GM21381 (cell line): ENCODE results near the gene GLO1.

Source experiments
- ATAC-seq: cut with Tn5 transposase; IDR thresholded peaks from one replicate; pipeline ENCODE4 v1.9.1; 2021; ENCODE audit warnings: mild to moderate bottlenecking, moderate library complexity; ENCODE audit not compliant: unreplicated experiment

GLO1 gene

DNA sequence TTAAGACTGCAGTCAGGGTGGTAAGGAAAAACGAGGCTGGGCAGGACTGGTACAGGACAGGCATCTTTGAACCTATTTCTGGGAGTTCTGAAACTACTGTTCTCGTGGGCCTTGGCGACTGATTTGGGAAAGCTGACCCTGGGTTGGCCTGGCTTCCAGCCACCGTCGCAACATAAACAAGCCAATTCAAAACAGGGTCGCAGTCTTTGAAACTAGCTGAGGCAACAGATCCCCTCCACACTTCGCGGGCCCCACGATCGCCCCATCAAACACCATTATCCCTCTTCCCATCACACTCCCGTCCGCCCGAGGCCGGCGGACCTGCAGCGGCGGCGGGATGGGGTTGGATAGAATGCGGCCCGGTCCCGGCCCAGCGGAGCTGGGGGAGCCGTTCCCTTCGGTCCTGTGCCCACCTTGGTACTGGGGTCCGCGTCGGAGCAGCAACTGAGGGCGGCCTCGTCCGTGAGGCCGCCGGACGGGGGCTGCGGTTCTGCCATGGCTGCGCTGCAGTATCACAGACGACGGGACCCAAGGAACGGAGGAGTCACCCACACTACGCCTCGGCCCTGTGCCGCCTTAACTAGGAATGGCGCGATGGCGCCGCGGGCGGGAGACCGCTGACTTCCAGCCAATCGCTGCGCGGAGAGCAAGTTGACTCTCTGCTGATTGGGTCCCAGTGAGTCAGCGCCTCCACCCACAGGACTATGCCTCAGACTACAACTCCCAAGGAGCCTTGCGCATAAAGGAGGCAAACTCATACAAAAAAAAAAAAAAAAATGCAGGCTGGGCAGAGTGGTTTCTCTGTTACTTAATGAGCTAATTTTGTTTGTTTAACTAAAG lies at the start of gene GLO1:
Gene GLO1 (minus strand): TSS at position 588 of the 840 bp plus-strand sequence. CDS start 91 bp downstream, at position 497.
- ATAC-seq = peak; percentile 99

DNA sequence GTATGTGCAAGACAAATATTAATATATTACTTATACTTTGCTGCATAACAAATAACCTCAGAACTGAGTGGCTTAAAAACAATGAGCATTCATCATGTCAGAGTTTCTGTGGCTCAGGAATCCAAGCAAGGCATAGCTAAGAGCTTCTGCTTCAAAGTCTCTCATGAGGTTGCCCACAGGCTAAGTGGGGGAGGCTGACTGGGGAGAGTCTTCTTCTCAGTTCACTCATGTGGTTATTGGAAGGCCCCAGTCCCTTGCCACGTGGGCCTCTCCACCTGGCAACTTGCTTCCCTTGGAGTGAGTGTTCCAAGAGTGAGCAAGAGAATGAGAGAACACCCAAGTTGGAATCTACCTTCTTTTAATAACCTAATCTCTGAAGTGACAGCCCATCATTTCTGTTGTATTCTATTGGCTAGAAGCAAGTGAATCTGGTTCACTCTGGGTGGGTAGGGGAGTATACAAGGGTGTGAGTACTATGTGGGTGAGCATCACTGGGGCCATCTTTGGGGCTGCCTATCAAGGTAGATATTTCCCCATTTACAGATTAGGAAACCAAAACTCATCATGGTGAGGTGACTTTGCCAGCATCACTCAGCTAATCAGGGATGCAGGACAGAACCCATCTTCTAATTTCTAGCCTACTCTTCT lies 48.1 kb upstream of the GLO1 start:
- ATAC-seq = no peak

DNA sequence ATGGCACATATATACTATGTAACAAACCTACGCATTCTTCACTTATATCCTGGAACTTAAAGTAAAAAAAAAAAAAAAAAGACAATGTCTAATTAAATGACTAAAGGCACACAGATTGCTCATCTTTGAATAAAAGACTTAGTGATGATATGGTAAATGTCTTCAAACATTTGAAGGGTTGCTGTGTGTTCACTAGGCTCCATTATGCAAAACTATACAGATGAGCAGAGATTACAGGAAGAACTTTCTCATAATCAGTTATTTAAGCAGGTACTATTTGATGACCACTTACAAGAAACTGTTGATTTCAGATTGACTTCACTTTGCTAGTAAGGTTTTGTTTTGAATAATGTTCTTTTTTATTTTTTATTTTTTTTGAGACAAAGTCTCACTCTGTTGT lies 46.5 kb upstream of the GLO1 start:
- no peak for ATAC-seq

DNA sequence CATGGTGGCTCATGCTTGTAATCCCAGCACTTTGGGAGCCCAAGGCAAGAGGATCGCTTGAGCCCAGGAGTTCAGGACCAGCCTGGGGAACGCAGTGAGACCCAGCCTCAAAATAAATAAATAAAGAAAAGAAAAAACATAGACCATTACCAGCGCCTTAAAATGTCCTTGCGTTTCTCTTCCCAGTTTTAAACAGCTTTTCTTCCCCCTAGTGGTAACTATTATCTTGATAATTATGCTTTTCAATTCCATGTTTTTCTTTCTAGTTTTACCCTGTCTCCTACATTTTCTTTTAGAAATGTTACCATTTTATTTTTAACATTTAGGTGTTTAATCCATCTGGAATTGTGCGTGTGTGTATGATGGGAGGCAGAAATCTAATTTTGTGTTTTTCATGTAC lies 36.6 kb upstream of the GLO1 start:
- no peak for ATAC-seq

DNA sequence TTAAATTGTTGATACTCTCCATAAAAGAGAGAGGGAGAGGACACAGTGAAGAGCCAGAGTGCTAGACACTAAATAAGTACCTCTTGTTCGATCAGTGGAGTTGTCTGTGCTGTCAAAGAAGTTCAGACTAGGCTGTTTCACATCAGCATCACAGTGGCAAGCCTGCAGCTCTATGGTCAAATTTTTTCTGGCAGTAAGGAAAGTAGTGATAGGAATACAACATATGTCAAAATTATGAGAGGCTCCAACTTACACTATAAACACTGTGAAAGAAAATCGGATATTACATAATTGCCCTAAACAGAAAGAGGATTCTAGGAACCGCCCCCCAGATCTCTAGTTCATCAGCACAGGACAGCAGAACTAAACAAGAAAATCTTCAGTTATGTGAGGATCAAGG lies 35.3 kb upstream of the GLO1 start:
- no peak for ATAC-seq

DNA sequence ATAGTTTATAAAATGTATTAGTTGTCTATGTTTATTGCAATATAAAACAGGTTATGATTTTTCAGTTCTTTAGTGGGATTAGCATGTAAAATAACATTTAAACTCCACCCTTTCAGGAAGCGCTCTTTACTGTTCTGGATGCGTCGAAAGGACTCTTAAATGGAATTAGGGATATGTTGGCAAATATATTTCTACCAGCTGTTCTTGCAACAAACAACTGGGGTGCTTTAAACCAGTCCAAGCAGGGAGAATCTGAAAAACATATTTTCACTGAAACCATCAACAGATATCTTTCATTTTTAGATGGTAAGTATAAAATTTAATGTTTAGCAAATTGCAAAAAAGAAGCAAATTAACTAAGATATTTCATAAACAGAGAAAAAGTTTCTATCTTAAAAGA lies 34.0 kb upstream of the GLO1 start:
- ATAC-seq = no peak

DNA sequence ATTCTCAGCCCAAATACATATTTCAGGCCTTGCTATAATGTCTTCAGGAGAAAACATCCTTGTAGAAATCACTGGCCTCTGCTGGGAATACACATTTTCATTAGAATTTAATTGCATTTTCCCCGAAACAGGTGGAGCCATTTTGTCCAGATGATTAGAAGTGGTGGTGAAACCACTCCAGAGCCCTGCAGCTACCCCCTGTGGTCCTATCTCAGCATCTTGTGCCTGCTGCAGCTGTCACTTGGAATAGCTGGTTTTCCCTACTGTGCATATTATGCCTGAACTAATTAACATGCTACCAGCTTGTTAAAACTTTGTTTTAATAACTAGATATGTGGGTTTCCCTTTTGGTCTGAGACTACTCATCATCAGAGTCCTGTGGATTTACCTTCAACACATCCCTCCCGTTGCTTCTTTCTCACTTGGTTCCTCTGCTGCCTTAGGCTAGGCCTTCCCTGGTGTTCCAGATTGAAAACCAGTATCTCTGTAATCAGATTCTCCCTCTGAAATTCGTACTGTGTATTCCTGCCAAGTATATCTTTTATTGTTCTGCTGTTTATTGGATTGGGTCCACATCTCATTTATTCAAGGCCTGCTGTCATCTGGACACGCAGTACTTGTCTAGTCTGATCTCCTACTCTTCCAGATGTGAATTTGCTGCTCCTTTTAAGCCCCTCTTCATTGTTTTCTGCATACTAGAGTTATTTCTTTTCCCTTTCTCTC lies 27.4 kb upstream of the GLO1 start:
- no peak for ATAC-seq

DNA sequence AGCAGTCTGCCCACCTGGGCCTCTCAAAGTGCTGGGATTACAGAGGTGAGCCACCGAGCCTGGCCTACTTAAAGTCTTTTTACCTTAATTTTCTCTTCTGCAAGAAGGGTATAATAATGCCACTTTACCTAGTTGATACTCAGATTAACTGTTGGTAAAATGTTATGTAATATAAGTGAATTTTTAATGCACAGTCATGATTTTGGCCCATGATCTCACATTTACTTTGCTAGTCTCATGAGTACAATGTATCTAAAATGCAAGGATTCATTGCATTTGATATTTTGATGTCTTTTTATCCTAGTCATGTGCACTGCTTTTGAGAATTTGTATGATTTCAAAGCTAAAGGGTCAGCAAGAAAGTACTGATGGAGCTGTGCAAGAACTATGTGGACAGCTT lies 25.3 kb upstream of the GLO1 start:
- no peak for ATAC-seq

DNA sequence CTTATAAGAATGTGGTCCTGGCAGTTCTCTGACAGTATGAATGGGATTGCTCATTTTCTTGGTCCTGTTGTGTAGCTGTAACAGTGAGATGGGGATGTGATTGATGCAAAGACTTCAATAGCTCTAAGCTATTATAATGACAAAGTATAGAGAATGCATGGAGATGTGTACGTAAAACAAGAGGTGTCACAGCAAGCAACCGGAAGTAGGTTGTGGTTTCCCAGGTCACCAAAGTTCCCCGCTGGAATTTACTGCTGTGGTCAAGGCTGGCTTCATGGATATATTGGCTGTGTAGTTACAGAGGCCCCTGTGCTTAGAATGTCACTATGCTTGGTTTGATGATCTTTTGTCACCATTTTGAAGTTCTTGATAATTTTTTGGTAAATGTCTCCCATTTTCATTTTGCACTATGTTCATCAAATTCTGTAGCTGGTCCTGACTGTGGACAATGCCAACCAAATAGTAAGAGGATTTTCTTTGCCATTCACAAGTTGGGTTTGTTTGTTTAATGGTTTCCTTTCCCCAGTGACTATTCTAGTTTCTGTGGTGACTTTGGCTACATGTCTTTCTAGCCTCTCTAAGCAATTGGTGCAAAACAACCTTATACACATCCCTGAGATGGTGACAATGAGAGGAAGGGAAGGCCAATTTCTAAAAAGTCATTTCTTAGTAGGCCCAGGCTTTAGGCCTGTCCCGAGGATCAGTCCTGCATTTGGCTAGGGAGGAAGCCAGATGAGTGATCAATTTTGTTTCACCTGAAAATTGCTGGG lies 22.7 kb upstream of the GLO1 start:
- ATAC-seq = peak; percentile 66

DNA sequence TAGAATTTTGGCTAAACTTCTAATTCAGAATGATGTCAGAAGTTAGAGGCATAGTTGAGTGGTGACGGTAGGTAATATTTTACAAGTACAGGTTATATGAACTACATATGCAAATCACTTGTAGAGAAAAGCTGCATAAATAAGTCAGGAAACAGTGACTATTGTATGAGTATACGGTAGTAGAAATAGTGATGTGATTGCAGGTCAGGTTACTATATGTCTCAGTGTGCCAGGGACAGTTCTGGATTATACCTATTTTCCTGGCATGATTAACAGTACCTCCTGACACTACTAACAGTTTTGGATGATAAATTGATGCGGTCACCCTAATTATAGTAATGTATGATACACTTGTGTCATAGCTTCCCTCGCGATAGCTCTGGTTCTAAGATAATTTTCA lies 21.4 kb upstream of the GLO1 start:
- ATAC-seq = no peak

DNA sequence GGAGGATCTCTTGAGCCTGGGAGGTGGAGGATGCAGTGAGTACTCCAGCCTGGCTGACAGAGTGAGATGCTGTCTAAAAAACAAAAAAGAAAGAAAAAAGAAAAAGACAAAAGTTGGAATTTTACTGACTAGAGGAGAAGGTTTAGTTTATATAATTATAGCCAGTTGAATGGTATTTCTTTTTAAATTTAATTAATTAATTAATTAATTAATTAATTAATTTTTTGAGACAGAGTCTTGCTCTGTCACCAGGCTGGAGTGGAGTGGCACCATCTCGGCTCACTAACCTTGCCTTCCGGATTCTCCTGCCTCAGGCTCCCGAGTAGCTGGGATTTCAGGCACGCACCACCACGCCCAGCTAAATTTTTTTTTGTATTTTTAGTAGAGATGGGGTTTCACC lies 20.8 kb upstream of the GLO1 start:
- ATAC-seq = no peak

DNA sequence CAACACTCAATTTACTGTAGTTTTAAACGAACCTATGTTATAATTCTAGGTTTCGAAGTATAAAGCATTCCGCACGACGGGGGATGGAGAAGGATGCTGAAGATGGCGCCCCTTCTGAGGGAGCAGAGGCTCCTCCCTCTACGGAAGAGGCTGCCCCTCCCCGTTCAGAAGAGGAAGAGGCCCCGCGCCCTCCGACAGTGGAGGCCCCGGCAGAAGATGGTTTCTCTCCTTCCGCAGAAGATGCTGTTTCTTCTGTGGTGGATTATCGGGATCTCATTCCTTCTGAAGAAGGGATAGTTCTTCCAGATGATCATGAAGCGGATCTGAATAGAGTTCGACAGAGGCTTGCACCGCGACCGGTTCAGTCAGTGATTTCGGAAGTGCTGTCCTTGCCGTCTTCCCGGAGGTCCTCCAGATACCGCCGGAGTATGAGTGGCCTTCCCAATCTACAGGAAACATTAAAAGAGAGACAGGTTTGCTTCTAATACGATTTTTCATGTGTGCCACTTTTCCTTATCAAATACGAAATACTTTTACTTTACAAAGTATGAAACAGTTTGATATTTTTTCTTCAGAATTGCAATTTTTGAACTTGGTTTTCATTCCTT lies 19.9 kb upstream of the GLO1 start:
- no peak for ATAC-seq

DNA sequence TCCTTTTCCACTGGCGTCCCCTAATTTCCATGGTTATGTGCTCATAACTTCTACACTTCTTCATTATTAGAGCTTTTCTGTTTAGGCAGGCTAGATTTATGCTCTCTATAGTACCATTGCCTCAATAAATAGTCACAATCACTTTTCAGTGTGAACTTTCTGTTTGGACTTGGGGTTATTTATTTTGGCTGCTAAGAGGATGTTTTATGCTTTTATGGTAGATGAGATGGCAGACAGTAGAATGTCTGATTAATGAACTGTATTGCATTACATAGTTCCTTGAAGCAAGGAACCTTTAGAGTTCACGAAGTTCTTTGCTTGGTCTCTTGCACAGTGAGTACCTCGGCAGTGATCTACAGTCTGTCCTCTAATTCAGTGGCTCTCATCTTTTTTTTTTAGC lies 19.1 kb upstream of the GLO1 start:
- no peak for ATAC-seq

DNA sequence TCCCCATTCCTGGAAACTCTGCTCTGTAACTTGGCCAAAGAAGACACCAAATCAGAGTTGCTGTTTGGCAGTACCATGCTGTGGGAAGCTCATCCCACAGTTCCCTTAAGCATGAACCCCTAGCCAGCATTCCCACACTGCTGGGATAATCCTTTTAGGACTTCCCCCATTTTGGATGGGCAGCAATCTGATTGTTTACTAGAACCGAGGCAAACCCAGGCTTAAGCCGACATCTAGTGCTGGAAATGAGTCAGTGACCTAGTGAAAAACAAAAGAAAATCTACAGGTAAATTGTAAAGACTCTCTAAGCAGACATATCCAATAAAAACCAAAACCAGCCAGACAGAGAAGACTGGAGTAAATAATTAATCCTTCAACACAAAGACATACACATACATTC lies 17.4 kb upstream of the GLO1 start:
- no peak for ATAC-seq

DNA sequence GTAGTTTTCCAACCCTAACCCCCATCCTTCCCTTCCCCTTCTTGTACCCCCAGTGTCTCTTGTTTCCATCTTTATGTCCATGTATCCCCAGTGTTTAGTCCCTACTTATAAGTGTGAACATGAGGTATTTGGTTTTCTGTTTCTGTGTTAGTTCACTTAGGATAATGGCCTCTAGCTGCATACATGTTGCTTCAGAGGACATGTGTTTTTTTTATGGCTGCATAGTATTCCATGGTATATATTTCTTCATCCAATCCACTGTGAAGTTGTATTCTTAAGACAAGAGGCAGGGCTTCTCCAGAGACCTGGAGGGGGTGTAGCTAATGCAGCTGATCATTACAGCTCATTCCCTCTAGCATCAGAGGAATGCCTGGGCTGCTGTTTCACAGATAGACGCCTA lies 16.4 kb upstream of the GLO1 start:
- ATAC-seq = no peak

DNA sequence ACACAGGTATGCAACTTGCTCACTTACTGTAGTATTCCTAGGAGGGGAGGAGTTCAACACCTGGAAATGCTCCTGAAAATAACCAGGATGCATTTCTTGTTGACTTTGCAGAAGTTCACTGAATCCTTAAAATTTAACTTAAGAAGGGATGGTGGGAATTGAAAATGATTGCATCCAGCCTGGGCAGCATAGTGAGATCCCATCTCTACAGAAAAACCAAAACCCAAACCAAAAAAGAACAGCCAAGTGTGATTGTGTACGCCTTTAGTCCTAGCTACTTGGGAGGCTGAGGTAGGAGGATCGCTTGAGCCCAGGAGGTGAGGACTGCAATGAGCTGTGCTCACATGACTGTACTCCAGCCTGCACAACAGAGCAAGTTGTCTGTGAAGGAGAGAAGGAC lies 13.9 kb upstream of the GLO1 start:
- no peak for ATAC-seq

DNA sequence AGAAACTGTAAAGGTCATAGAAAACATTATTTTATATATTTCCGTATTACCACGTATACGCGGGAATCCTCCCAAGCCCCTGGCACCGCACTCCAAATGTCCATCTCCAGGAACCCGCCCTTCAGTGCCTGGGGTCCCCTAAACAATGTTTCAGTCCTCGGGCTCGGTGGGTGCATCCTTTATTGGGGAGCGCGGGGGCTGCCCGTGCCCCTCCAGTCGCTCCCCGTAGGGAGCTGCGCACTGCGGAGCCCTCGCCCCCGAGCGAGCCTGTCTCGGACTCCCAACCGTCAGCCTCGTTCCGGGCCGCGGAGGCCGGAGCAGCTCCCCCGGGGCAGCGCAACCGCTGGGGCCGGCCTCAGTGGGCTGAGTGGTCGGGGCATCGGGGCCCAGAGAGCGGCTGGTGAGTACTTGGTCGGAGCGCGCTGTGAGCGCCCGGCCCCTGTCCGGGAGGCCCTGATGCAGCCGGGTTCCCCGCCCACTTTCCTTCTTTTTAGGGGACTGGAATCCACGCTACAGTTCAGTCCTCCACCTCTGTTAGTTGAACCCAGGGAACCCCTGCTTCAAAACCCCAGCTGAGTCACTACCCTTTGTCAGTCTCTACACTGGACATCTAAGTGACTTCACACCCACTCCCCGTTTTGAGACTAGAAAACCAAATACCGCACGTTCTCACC lies 12.2 kb upstream of the GLO1 start, which contains the start of gene DNAH8:
Gene DNAH8 (plus strand): TSS at position 296 of the 674 bp plus-strand sequence. CDS start 7,499 bp downstream, outside the sequence.
- no peak for ATAC-seq

DNA sequence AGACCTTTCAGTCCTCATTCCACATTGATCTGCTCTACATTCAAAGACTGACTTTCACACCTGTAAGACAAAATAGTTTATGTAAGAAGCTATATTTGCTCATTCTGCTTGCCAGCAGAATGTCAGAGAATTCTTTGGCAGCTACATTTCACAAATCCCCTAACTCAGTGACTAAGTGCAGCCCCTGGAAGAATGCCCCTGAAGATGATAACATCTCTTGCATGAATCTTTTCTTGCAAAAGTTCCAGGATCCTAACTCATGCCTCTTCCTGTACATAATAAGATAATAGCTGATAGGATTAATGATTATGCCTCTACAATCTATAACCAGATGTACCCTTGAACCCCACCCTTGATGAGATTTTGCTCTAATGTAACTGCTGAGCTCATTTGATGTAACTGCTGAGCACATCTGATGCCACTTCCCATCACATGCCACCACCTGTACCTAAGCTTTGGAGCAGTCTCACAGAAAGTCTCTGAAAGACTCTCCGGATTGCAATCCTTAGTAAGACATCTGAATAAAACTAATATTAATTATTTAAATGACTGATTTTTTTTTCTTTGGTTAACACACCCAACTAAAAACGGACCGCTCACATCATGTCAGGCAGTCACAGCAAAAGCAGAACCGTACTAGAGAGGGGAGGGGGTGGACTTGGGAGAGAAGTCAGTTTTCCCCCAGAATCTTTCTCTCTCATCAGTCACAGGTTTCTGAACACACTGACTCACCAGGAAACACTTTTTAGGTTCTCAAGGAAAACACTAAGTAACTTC lies 11.5 kb upstream of the GLO1 start:
- no peak for ATAC-seq

DNA sequence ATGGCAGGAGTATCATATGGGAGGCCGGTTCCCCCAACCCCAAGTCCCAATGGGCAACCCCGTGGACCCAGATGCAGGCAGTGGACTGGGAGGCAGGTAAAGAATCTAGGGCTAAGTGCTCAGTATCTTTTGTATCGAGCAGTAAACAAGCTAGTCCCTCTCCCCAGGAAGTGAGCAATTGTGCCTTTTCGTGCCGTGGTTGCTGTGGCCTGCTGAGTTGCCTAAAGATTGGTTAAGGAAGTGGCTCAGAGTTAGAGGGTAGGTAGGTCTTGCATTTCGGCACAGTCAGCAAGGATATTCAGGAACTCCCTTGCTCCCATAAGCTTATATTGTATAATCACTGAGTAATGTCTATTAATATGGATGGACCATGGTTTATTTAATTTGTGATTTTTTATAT lies 10.9 kb upstream of the GLO1 start:
- no peak for ATAC-seq
